T-helper 2 cell treated with Interferon-gamma antibody and Interleukin-4, amounts not matched to agents 100 ng/mL and 5 ng/mL, for 36 hours (primary cell): ENCODE measurements around the gene IGSF6. TPM values are rescaled to one million over a fixed set of nuclear protein-coding genes. Genes with fewer than 3 reads are reported as not detected.
"Not testable (repeated sequence)": the region's sequence is repeated elsewhere in the genome, so short reads cannot be mapped to it uniquely, and the experiment has no call there.

ENCODE experiments used
- intact Hi-C: fragments of 100-400 bp; cut with micrococcal nuclease; formaldehyde crosslinking; loops from one replicate; pipeline ENCODE4 v1.15.1; 2023
- total RNA-seq: library from RNA; stranded (reverse); gene quantifications from 2 replicates; pipeline ENCODE4 v1.2.3, GENCODE V29; 2022

The IGSF6 gene
- total RNA-seq, result 0.16 and 0.23 TPM in 2 replicates

DNA sequence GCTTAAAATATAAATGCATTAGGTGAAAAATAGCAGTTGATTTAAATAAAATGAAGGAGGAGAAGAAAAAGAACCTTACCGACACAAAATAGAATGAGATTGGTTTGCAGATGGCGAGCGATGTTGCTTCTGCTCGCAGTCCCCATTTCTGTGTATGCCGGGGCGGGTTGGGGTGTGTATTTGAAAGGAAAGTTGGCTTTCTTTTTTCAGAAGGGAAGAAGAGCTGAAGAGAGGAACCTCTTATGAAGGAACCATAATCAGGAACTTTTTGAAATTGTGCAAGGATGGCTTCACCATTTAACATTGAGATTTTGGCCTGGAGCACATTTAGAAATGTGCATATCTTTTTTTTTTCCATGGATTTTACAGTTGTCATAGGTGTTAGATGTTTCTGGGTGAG, at the start of gene IGSF6:
TSS of gene IGSF6 (minus strand) at position 156 of the 400 bp plus-strand sequence. CDS start at position 146, 10 bp downstream.
- intact Hi-C loops, result no loop called here

DNA sequence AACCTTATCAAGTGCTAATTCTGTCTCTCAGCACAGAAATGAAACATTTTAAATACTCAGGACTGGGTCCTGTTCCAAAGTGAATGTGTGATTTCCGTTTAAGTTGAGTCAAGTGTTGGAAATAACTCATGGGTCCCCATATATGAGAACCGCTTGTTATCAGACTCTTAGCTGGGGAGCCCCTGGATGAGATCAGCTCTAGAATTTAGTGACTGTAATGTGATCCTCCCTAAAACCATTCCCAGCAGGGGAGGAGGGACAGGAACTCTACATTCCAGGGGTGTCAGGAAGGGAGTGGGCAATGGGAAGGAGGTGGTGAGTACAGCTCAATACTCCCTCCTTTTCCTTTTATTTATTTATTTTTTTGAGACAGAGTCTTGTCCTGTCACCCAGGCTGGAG, 48.9 kb upstream of the IGSF6 start:
- intact Hi-C loops, result no loop called here

DNA sequence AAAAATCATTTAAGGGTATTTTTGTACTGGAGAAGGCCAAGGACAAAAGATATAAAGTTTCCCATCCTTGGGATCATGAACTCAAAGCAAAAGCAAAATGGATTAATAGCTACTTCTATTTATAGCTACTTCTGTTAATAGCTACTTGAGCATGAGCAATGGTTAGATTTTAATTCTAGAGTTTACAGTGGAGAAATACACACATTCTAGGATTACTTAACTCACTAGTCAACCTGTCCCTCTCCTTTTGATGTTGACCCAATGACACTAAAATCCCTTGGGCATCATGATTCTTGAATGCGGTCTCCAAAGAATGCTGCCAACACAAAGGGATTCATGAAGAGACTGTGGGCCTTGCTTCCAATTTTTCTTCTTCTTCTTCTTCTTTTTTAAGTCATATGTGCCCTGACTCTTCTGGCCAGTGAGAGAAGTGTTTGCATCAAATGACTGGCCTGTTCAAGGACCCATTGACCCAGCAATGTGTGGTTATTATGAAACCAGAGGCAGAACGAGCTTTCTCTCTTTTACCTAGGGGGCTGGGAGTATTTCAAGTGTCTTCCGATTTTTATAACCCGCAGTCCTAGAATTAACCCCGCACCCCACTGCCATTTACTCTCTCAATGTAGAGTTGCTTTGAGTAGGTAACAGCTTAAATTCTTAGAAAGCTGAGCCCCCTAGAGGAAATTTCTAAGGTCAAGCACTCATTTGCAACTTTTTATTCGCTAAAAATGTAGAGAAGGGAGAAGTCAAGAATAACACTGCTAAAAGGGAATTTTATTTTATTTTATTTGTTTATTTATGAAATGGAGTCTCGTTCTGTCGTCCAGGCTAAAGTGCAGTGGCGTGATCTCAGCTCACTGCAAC, 46.0 kb upstream of the IGSF6 start:
- intact Hi-C loops, result no loop called here

GRCh38 chr16:21697032-21697431, 44.6 kb upstream of the IGSF6 start:
- intact Hi-C loops, result no loop called here

DNA sequence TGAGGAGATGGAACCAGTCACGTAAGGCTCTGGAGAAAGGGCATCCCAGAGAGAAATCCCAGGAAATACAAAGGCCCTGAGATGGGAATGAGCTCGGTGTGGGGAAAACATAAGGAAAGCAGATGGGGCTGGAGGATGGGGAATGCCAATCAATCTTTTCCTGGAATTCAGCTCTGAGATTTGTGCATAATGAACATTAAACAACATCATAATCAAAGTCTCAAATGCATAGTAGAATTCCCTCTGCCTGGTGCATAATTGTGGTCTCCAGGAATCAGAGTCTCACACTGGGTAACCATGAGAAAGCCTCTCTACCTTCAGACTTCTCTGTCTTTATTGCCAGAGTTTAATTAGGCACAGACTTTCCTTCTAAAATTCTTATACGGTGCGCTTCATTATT, 42.2 kb upstream of the IGSF6 start:
- intact Hi-C loops, result no loop called here

DNA sequence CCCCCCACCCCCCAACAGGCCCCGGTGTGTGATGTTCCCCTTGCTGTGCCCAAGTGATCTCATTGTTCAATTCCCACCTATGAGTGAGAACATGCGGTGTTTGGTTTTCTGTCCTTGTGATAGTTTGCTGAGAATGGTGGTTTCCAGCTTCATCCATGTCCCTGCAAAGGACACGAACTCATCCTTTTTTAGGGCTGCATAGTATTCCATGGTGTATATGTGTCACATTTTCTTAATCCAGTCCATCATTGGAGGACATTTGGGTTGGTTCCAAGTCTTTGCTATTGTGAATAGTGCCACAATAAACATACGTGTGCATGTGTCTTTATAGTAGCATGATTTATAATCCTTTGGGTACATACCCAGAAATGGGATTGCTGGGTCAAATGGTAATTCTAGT, 38.6 kb upstream of the IGSF6 start:
- intact Hi-C loops, result not testable (repeated sequence)

DNA sequence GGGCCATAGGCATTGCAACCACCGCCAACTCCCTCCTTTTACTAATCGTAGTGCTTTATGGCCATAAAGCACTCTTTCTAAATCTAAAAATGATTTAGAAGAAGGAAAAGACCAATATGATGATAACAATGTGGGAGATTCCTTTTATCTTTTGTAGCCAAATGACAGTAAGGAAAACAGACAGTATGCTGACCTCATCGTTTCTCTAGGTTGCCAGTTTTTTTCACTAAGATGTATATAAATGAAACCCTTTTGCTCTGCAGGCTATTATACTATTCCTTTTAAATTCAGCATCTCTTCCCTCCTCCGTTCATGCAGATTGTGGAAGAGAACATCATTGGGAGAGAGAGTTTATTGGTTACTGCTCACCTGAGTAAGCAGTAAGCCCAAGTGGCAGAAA, 36.7 kb upstream of the IGSF6 start:
- intact Hi-C loops, result no loop called here

- intact Hi-C loops, result no loop called here
Measured at GRCh38 chr16:21685034-21685455, 32.6 kb upstream of the IGSF6 start.

DNA sequence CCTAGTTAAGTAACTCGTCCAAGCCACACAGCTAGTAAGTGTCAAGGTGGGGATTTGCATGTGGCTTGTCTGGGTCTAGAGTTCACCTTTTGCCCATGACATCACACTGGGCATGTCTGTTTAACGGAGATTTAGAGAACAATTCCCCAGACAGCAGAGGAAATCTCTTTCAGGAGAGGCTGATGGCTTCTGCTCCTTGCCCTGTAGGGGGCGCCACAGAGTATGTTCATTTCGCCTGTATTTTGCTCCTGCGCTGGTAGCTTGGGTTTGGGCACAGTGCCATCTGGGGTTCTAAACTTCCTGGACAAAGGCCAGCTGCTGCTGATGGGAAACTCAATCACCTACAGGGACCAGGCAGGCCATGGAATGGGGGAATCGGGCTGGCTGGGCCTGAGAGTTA, 31.8 kb upstream of the IGSF6 start:
- intact Hi-C loops, result no loop called here

GRCh38 chr16:21683184-21683583, 30.8 kb upstream of the IGSF6 start:
- intact Hi-C loops, result no loop called here

- intact Hi-C loops, result not testable (repeated sequence)
Measured at GRCh38 chr16:21680714-21681113, 28.3 kb upstream of the IGSF6 start.

GRCh38 chr16:21674456-21674855, 22.0 kb upstream of the IGSF6 start:
- intact Hi-C loops, result not testable (repeated sequence)

DNA sequence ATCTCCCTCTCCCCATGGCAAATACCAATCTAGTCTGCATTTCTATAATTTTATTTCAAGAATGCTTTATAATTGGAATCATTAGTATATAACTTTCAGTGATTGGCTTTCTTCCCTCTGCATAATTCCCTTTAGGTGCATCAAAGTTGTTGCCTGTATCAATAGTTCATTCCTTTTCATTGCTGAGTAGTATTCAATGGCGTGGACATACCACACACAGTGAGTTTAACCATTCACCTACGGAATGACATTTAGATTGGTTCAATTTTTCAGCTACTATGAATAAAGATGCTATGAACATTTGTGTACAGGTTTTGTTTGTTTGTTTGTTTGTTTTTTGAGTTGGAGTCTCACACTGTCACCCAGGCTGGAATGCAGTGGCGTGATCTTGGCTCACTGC, 21.1 kb upstream of the IGSF6 start:
- intact Hi-C loops, result no loop called here

GRCh38 chr16:21667575-21667974, 15.2 kb upstream of the IGSF6 start:
- intact Hi-C loops, result no loop called here

GRCh38 chr16:21666772-21667171, 14.4 kb upstream of the IGSF6 start:
- intact Hi-C loops, result no loop called here

GRCh38 chr16:21664801-21665492, 12.5 kb upstream of the IGSF6 start:
- intact Hi-C loops, result no loop called here

DNA sequence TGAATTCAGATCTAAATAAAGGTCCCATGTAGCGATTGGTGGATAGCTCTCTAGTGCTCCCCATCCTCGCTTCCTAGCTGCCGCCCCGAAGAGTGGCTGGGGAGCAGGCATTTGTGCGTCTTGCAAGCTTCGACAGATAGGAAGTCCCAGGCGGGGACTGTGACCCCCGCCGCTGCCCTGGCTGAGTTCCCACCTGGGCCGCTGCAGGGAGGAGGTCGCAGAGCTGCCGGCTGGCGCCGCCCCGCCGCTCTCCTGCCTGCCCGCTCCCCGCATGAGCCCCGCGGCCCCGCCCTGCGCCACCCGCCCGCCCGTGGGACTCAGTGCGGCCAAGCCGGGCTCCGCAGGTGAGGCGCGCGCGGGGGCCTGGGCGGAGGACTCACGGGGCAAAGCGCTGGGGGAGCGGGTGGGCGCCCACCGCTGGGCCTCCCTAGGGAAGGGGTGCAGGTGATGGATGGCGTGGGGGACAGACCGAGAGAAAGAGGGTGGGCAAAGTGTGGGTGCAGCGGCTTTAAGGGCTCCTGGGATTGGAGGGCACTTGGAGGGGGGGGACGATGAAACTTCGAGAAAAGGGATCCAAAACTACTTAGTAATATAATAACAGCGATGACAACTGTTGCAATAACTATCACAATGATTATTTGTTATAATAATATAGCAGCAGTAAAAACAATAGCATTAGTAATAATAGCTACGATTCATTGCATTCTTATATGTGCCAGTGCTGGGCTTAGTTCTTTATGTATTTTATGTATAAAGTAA, 11.7 kb upstream of the IGSF6 start, which contains the start of gene OTOA:
TSS of gene OTOA (plus strand) at position 80 of the 759 bp plus-strand sequence. CDS start 14,547 bp downstream, outside the sequence.
- intact Hi-C loops, result no loop called here

DNA sequence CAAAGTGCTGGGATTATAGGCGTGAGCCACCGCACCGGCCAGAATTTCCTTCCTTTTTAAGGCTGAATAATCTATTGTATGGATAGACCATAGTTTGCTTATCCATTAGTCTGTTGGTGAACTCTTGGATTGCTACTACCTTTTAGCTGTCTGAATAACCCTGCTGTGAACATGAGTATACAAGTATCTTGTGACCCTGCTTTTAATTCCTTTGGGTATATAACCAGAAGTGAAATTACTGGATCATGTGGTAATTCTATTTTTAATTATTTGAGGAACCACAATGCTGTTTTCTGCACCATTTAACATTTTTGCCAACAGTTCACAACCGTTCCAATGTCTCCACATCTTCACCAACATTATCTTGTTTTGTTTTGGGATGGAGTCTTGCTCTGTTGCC, 6.7 kb upstream of the IGSF6 start:
- intact Hi-C loops, result no loop called here

GRCh38 chr16:21656795-21657768, 4.7 kb upstream of the IGSF6 start:
- intact Hi-C loops, result loop anchor here (1.0 kb wide), 1 partner anchor 51 kb away; no protein-coding TSS in a partner anchor

DNA sequence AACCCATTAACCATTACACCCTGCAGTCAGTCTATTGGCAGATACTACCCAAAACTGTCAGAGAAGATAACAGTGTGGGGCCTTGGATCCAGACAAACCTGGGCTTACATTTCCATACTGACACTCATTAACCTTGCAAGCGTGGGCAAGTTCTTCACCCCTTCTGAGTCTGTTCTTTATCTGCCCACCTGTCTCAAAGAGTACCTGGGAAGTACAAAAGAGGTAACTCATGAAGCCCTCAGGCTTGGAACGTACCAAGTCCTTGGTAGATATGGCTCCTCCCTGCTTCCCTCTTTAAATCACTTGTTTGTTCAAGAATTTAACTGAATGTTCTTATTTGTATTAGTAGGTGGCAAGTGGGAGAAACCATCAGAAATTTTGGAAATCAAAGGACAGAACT, 2.5 kb upstream of the IGSF6 start:
- intact Hi-C loops, result no loop called here
